ENCODE measurements around the gene MBNL2. TPM values are rescaled to one million over a fixed set of nuclear protein-coding genes. Genes with fewer than 3 reads are reported as not detected.

MBNL2 gene
- total and polyA plus RNA-seq, 2 of the 13 experiments (the other 11 are each of a cell fraction or from before 2014, with no cell fraction given): 30.8 to 59.0 TPM

DNA sequence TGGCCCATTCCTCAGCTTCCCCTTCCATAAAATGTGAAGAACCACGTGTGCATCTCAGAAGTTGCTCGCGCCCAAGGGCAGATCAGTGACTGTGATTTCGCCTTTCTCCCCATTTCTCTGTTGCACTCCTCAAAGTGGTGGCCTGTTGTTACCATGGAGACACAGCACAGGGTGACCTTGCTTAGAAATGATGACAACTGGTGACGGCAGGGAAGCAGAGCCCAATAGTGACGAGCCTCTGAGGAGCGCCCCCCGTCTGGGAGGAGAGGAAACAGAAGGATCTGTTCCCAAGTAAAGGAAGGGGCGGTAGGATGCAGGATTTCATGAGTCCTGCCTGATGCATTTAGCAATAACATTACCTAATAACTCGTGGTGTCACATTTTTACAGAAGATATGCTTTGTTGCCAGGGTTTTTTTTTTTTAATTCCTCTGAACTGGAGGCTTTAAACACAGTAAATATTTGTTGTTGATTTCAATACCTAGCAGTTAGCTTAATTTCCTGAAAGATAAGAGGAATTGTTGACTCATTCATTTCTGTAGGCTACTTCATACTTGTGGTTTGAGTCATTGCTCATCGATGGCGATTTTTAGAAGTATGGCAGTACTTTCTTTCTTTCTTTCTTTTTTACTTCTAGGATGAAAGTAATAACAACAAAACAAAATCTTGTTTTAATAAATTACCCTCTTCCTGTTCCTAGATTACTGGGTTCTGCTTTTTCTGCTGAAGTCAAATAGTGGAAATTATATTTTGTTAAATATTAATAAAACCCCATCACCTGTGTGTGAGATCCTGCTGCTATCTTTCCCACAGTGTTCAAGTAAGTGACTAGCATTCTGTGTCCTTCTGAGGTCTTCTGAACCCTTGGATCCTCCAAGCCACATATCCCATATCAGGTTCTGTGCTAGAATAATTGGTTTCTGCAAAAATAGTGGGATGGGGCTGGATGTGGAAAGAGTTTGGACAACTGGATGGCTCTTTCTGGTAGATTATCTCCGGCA is 36.0 kb downstream of the MBNL2 start (continued):
- TF ChIP-seq ISL2 (CRISPR knock-in tag; IDR thresholded peaks at IDR 0.05): peak; percentile 80
- TF ChIP-seq ETV5 (CRISPR knock-in tag; IDR thresholded peaks at IDR 0.05; ENCODE audit: borderline replicate concordance): peak; percentile 44; the same call in 1 of the 2 replicates
- peak; percentile 82 for TF ChIP-seq RFX3 (CRISPR knock-in tag; IDR thresholded peaks at IDR 0.05)
- 0 out of 2 replicates have a peak, but pooled peaks have one; percentile 49 for TF ChIP-seq MBD4 (IDR thresholded peaks at IDR 0.05; ENCODE audit: borderline replicate concordance, low read length)
- TF ChIP-seq ZNF614 (CRISPR knock-in tag; IDR thresholded peaks at IDR 0.05; ENCODE audit: borderline replicate concordance): 0 out of 2 replicates have a peak, but pooled peaks have one; percentile 36
- TF ChIP-seq ATF4 (CRISPR knock-in tag; IDR thresholded peaks at IDR 0.05): peak in 1 of 2 experiments; percentile 92; a peak in 2 of 4 replicates
- TF ChIP-seq SIX4 (CRISPR knock-in tag; IDR thresholded peaks at IDR 0.05): peak; percentile 35; the same call in 1 of the 2 replicates
- TF ChIP-seq PATZ1 (CRISPR knock-in tag; IDR thresholded peaks at IDR 0.05): peak; percentile 41; the same call in 1 of the 2 replicates
- TF ChIP-seq HNF4A (CRISPR knock-in tag; IDR thresholded peaks at IDR 0.05): peak; percentile 25; the same call in 1 of the 2 replicates
- TF ChIP-seq, protein P1, sequence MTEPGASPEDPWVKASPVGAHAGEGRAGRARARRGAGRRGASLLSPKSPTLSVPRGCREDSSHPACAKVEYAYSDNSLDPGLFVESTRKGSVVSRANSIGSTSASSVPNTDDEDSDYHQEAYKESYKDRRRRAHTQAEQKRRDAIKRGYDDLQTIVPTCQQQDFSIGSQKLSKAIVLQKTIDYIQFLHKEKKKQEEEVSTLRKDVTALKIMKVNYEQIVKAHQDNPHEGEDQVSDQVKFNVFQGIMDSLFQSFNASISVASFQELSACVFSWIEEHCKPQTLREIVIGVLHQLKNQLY (CRISPR knock-in tag; IDR thresholded peaks at IDR 0.05): peak; percentile 33; the same call in 1 of the 2 replicates
- TF ChIP-seq GATAD2A (CRISPR knock-in tag; IDR thresholded peaks at IDR 0.05): peak; percentile 86
- TF ChIP-seq CCDC6 (CRISPR knock-in tag; IDR thresholded peaks at IDR 0.05): peak; percentile 46; the same call in 1 of the 2 replicates
- TF ChIP-seq RFXANK (CRISPR knock-in tag; IDR thresholded peaks at IDR 0.05): peak; percentile 97
- TF ChIP-seq ZNF441 (CRISPR knock-in tag; IDR thresholded peaks at IDR 0.05; ENCODE audit: borderline replicate concordance): peak; percentile 48; the same call in 1 of the 2 replicates
- TF ChIP-seq RARA (CRISPR knock-in tag; IDR thresholded peaks at IDR 0.05): peak; percentile 69
- TF ChIP-seq NFYB (CRISPR knock-in tag; IDR thresholded peaks at IDR 0.05): 0 out of 2 replicates have a peak, but pooled peaks have one; percentile 38
- TF ChIP-seq HNF1A (IDR thresholded peaks at IDR 0.05; ENCODE audit: low read depth): peak; percentile 39; the same call in 1 of the 2 replicates
- peak; percentile 32; the same call in 1 of the 2 replicates for TF ChIP-seq HNF1A (CRISPR knock-in tag; IDR thresholded peaks at IDR 0.05; ENCODE audit: borderline replicate concordance)
- TF ChIP-seq HOMEZ (CRISPR knock-in tag; IDR thresholded peaks at IDR 0.05; ENCODE audit: low read depth): peak; percentile 84; the same call in 1 of the 2 replicates
